ENCODE measurements around the gene NLGN3. TPM values are rescaled to one million over a fixed set of nuclear protein-coding genes. Genes with fewer than 3 reads are reported as not detected.

NLGN3 gene
- polyA plus RNA-seq, 2 of the 4 experiments (the other 2 are of a cell fraction): 0.84 to 1.00 TPM

- Histone ChIP-seq H3K4me2 (no peak overlapping the region), H3K27ac (no peak overlapping the region), H3K4me1 (no peaks in the 10 kb centered on the region), H3K9me3 (no peaks in the 10 kb centered on the region), H3K4me3 (no peak overlapping the region)
- CTCF ChIA-PET: interaction anchor here (1.8 kb wide), 1 partner anchor 41 kb away, joined by 4 read pairs; the partner anchor contains the start of gene ZMYM3
- POLR2A ChIA-PET: no interaction called here
- ATAC-seq: no peak
- TF ChIP-seq JUN (IDR thresholded peaks at IDR 0.05) (no peak), RCOR1 (IDR thresholded peaks at IDR 0.05; ENCODE audit: low read depth, low read length) (no peak), HMGXB4 (CRISPR knock-in tag; IDR thresholded peaks at IDR 0.05; ENCODE audit: borderline replicate concordance) (no peak), KDM1A (IDR thresholded peaks at IDR 0.05; ENCODE audit: low read depth) (no peak), RAD21 (conservative IDR thresholded peaks at IDR 0.05 in 1 of 2, IDR thresholded peaks at IDR 0.05 in 1 of 2) (no peak), POLR2AphosphoS2 (conservative IDR thresholded peaks at IDR 0.05; ENCODE audit: low read length) (no peak), ATOH8 (CRISPR knock-in tag; IDR thresholded peaks at IDR 0.05; ENCODE audit: low read depth) (no peak), ZSCAN20 (CRISPR knock-in tag; IDR thresholded peaks at IDR 0.05) (no peak)
- no peak for DNase-seq (ENCODE audit: low read depth in 1 of 2, low spot score in 1 of 2)
- FAIRE-seq: no peak
- WGBS (ENCODE audit: missing lambda C conversion rate): 88% methylated on average over 1 of the region's 1 CpG
Measured at GRCh38 chrX:71214152-71214551, 69.5 kb downstream of the NLGN3 start.

GRCh38 chrX:71214604-71215337 lies 70.1 kb downstream of the NLGN3 start:
- POLR2A ChIA-PET: no interaction called here
- CTCF ChIA-PET: interaction anchor here (1.8 kb wide), 1 partner anchor 40 kb away, joined by 4 read pairs; the partner anchor contains the start of gene ZMYM3
- TF ChIP-seq CTCF (IDR thresholded peaks at IDR 0.05) (no peak), USF2 (IDR thresholded peaks at IDR 0.05) (no peak), HEYL (CRISPR knock-in tag; IDR thresholded peaks at IDR 0.05) (no peak), RCOR1 (IDR thresholded peaks at IDR 0.05; ENCODE audit: low read depth, low read length) (no peak), RNF2 (IDR thresholded peaks at IDR 0.05; ENCODE audit: borderline replicate concordance, low read depth) (no peak)
- Histone ChIP-seq H3K4me3 (no peak overlapping the region), H3K4me2 (no peak overlapping the region), H3K9me3 (no peaks in the 10 kb centered on the region), H3K27ac (no peak overlapping the region), H3K4me1 (no peaks in the 10 kb centered on the region)
- WGBS (ENCODE audit: missing lambda C conversion rate): 41% methylated on average over 4 of the region's 5 CpGs
- no peak for FAIRE-seq
- DNase-seq (ENCODE audit: low read depth in 1 of 2, low spot score in 1 of 2): no peak
- peak in 1 of 2 experiments; percentile 27; a peak in 1 of 6 replicates for ATAC-seq

GRCh38 chrX:71215338-71215912 lies 70.8 kb downstream of the NLGN3 start:
- no peak overlapping the region for H3K4me2 ChIP-seq
- H3K27ac ChIP-seq: no peak overlapping the region
- DNase-seq (ENCODE audit: low read depth in 1 of 2, low spot score in 1 of 2) (no peak), ATAC-seq (no peak), FAIRE-seq (no peak)
- WGBS (ENCODE audit: missing lambda C conversion rate): 70% methylated on average over 9 of the region's 10 CpGs
- ChIA-PET CTCF (no interaction called here), POLR2A (no interaction called here)
- no peaks in the 10 kb centered on the region for H3K4me1 ChIP-seq
- no peaks in the 10 kb centered on the region for H3K9me3 ChIP-seq
- no peak overlapping the region for H3K4me3 ChIP-seq
- TF ChIP-seq ZNF302 (CRISPR knock-in tag; IDR thresholded peaks at IDR 0.05) (no peak), EHF (CRISPR knock-in tag; IDR thresholded peaks at IDR 0.05) (no peak), GATA3 (IDR thresholded peaks at IDR 0.05; ENCODE audit: borderline replicate concordance) (no peak), RNF2 (IDR thresholded peaks at IDR 0.05; ENCODE audit: borderline replicate concordance, low read depth) (no peak), HMGXB4 (CRISPR knock-in tag; IDR thresholded peaks at IDR 0.05; ENCODE audit: borderline replicate concordance) (no peak), TFCP2L1 (CRISPR knock-in tag; IDR thresholded peaks at IDR 0.05) (no peak), HOXB13 (CRISPR knock-in tag; IDR thresholded peaks at IDR 0.05; ENCODE audit: low read depth) (no peak), NR3C1 (IDR thresholded peaks at IDR 0.05) (no peak), ZC3H11A (IDR thresholded peaks at IDR 0.05) (no peak), KDM1A (IDR thresholded peaks at IDR 0.05; ENCODE audit: low read depth) (no peak), EP300 (IDR thresholded peaks at IDR 0.05) (no peak)
